Activated T-helper 17 cell treated with anti-CD3 and anti-CD28 coated beads, Interleukin-2, amount 50 U/mL, for 72 hours (primary cell): ENCODE measurements around the gene TTYH2. TPM values are rescaled to one million over a fixed set of nuclear protein-coding genes. Genes with fewer than 3 reads are reported as not detected.
"Not testable (repeated sequence)": the region's sequence is repeated elsewhere in the genome, so short reads cannot be mapped to it uniquely, and the experiment has no call there.

Experiments used
- ATAC-seq: fragments of 150-1000 bp; cut with Tn5 transposase; replicated peaks from 2 replicates; pipeline ENCODE4 v1.10.0; 2021; ENCODE audit warnings: mild to moderate bottlenecking, moderate library complexity
- H3K27ac Mint-ChIP-seq: one replicate; pipeline ENCODE4 v1.8.0; 2022; ENCODE audit warnings: mixed read lengths
- H3K27me3 Mint-ChIP-seq: one replicate; pipeline ENCODE4 v1.8.0; 2022; ENCODE audit warnings: mixed read lengths
- H3K36me3 Mint-ChIP-seq: one replicate; pipeline ENCODE4 v1.8.0; 2022; ENCODE audit warnings: low read depth, mild to moderate bottlenecking, mixed read lengths
- H3K4me1 Mint-ChIP-seq: one replicate; pipeline ENCODE4 v1.8.0; 2022; ENCODE audit warnings: mixed read lengths
- H3K4me3 Mint-ChIP-seq: one replicate; pipeline ENCODE4 v1.8.0; 2022; ENCODE audit warnings: mild to moderate bottlenecking, mixed read lengths
- H3K9me3 Mint-ChIP-seq: one replicate; pipeline ENCODE4 v1.8.0; 2022; ENCODE audit warnings: mixed read lengths
- total RNA-seq, 2 donors: library from RNA; stranded (reverse); gene quantifications; one replicate each; pipeline ENCODE4 v1.2.3, GENCODE V29; 2022

Gene TTYH2
- total RNA-seq, 2 donors from 2014 or later = 2.6 to 13.9 TPM

DNA sequence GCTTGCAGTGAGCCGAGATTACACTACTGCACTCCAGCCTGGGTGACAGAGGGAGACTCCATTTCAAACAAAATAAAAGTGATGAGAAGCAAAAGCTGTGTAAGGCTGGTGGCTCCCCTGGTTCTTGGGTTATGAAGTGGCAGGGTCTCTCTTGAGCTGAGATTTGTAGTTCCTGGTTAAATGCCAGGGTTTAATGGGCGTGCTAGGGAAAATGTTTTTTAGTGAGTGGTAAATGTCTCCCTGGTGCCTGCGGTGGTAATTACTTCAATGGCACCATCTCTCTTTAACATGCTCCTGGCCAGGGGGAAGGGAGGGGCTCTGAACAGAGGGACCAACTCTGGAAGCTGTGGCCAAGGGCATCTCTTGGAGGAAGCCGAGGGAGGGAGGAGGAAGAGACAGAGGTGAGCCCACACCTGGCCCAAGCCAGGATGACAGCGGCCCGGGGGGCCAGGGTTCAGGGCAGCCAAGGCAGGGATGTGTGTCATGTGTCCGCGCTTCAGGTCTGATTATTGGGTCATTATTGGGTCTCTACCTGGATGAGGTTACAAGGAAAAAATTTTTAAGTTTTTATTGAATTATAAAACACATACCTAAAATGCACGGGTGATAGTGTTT is 27.7 kb upstream of the TTYH2 start:
- peaks cover 21% of the 10 kb centered on the region for H3K27me3 Mint-ChIP-seq
- H3K4me1 Mint-ChIP-seq = peaks cover 4% of the 10 kb centered on the region
- no peak overlapping the region for H3K27ac Mint-ChIP-seq
- H3K9me3 Mint-ChIP-seq = peaks cover 5% of the 10 kb centered on the region
- H3K36me3 Mint-ChIP-seq = no peaks in the 10 kb centered on the region
- ATAC-seq = no peak
- no peak overlapping the region for H3K4me3 Mint-ChIP-seq

DNA sequence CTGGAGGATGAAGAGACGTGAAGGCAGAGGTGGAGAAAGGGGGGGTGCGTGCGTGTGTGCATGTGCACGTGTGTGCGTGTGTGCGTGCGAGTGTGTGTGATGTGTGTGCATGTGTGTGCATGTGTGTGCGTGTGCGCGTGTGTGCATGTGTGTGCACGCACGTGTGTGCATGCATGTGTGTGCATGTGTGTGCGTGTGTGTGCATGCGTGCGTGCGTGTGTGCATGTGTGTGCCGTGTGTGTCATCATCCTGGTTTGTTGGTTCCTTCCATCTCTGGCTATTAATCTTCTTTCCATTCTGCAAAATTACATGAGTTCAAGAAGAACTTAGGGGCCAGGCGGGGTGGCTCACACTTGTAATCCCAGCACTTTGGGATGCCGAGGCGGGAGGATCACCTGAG is 26.9 kb upstream of the TTYH2 start:
- peaks cover 5% of the 10 kb centered on the region for H3K9me3 Mint-ChIP-seq
- no peaks in the 10 kb centered on the region for H3K36me3 Mint-ChIP-seq
- no peak for ATAC-seq
- no peak overlapping the region for H3K27ac Mint-ChIP-seq
- H3K4me3 Mint-ChIP-seq = no peak overlapping the region
- H3K4me1 Mint-ChIP-seq = peaks cover 5% of the 10 kb centered on the region
- peaks cover 21% of the 10 kb centered on the region for H3K27me3 Mint-ChIP-seq

DNA sequence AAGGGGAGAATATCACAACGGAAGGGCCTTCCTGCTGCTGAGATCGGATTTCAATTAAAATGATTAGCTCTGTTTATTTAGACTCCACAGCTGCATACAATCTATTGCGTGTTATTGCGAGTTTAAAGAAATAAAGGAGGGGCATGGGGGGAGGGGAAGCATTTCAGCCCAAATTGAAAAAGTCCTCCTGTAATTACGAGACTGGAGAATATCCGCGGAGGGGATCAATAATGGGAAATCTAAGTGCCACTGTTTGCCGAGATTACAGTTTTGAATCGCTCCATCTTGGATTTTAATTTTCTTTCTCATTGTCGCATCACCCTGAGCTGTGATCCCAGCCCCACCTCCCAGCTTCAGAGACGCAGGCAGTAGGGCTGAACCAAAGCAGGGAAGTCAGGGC is 25.6 kb upstream of the TTYH2 start:
- no peaks in the 10 kb centered on the region for H3K36me3 Mint-ChIP-seq
- ATAC-seq = no peak
- peaks cover 21% of the 10 kb centered on the region for H3K27me3 Mint-ChIP-seq
- H3K4me1 Mint-ChIP-seq = peaks cover 5% of the 10 kb centered on the region
- H3K9me3 Mint-ChIP-seq = peaks cover 5% of the 10 kb centered on the region
- no peak overlapping the region for H3K4me3 Mint-ChIP-seq
- no peak overlapping the region for H3K27ac Mint-ChIP-seq

DNA sequence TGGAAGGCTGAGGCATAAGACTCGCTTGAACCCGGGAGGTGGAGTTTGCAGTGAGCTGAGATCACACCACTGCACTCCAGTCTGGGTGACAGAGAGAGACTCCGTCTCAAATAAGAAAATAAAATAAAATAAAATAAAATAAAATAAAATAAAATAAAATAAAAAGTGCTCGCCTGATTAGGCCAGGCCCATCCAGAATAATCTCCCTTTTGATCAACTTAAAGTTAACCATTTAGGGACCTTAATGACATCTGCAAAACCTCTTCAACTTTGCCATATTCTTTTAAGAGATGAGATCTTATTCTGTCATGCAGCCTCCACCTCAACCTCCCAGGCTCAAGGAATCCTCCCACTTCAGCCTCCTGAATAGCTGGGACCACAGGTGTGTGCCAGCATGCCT is 24.7 kb upstream of the TTYH2 start:
- not testable (repeated sequence) for H3K4me3 Mint-ChIP-seq, H3K27ac Mint-ChIP-seq, ATAC-seq, H3K4me1 Mint-ChIP-seq, H3K36me3 Mint-ChIP-seq, H3K9me3 Mint-ChIP-seq
- H3K27me3 Mint-ChIP-seq = peaks cover 16% of the 10 kb centered on the region

DNA sequence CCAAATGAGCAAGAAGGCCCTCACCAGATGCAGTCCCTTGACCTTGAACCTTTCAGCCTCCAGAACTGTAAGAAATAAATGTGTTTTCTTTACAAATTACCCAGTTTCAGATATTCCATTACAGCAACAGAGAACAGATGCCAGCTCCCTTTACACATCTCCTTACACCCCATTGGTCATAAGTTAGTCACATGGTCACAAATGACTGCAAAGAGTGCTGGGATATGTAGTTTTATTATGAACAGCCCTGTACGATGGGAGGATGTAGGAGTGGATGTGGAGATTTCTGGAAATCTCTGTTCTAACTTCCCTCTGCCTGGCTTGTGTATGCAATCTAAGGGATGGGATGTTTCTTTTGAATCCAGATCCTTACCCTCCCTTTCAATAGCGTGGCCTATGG is 23.2 kb upstream of the TTYH2 start:
- no peaks in the 10 kb centered on the region for H3K36me3 Mint-ChIP-seq
- peaks cover 18% of the 10 kb centered on the region for H3K27me3 Mint-ChIP-seq
- H3K9me3 Mint-ChIP-seq = peaks cover 5% of the 10 kb centered on the region
- H3K27ac Mint-ChIP-seq = no peak overlapping the region
- H3K4me3 Mint-ChIP-seq = no peak overlapping the region
- peak; percentile 90 for ATAC-seq
- H3K4me1 Mint-ChIP-seq = peaks cover 9% of the 10 kb centered on the region

DNA sequence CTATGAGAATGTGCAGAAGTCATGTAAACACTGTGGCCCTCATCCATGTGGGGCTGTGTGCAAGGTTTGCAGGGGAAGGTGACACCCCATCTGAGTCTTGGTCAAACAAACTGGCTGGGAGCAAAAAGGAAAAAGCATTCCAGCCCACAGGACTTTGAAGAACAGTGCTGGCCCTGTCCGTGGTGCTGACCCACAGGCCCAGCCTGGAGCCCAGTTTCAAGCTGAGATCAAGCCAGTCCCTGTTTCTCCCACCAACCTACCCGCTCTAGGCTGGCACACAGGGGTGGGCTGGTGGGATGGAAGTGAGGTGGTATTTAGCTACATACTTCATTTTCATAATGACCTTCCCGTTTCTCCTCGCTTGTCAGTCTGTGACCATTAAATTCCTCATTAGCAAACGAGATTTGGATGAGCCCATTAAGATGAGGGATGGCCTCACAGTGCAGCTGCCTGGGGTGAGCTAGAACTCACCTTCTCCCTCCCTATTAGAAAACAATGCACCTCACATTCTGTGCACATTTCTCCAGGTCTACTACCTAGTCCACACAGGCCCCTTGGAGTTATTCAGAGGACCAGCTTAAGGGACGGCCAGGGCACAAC is 22.5 kb upstream of the TTYH2 start:
- ATAC-seq = no peak
- H3K9me3 Mint-ChIP-seq = peaks cover 5% of the 10 kb centered on the region
- no peaks in the 10 kb centered on the region for H3K36me3 Mint-ChIP-seq
- H3K27me3 Mint-ChIP-seq = peaks cover 18% of the 10 kb centered on the region
- no peak overlapping the region for H3K27ac Mint-ChIP-seq
- no peak overlapping the region for H3K4me3 Mint-ChIP-seq
- H3K4me1 Mint-ChIP-seq = peaks cover 9% of the 10 kb centered on the region

DNA sequence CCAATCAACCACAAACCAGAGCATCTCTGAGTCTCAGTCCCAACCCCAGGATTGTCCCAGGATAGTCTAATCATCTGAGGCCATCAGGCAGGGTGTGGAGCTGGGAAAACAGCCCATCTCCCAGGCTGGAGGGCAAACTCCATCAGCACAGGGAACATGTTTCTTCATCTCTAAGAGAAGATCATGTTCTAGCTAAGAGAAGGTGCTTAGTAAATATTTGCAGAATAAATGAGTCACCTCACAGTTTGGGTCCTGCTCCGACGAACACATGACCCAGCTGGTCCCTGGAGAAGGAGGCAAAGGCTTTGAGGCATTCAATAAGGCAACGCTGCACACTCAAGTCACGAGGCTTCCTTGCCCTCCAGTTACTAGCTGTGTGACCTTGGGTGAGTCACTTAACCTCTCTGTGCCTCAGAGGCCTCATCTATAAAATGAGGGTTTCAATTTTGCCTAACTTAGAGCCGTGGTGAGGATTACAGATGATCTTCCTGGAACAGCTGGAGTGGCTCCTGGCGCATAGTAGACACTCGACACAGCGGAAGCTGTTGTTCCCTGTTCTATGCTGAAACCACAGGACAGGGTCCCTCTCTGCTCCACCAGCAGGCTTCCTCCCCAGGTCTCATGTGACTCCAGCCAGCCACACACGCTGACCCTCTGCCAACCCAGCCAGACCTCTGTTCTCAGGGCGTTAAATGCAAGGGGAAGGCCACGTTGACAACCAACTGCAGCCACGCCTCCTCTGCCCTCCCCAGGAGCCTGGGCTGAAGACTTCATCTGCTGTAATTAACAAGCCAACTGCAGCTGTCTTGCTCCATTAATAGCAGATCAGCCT is 20.2 kb upstream of the TTYH2 start:
- no peaks in the 10 kb centered on the region for H3K36me3 Mint-ChIP-seq
- peak; percentile 55 for ATAC-seq
- H3K27me3 Mint-ChIP-seq = peaks cover 11% of the 10 kb centered on the region
- H3K9me3 Mint-ChIP-seq = peaks cover 5% of the 10 kb centered on the region
- H3K4me3 Mint-ChIP-seq = no peak overlapping the region
- no peak overlapping the region for H3K27ac Mint-ChIP-seq
- H3K4me1 Mint-ChIP-seq = peaks cover 9% of the 10 kb centered on the region

DNA sequence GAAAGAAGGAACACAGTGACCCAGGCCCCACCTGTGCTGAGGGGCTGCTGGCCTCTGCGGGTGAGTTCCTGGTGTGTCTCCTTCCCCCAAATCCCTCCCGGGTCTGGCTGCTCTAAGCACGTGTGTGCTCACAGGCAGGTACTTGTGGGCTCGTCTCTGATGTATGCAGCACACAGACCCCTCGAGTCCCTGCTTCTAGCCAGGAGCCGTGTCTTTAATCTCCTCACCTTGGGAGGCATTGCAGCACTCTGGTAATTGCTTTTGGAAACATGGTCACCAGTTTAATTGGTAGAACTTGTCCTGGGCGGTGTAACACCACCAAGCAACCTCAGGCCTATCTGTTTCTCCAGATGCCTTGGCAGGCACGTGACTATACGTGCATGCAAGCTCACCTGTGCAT is 18.7 kb upstream of the TTYH2 start:
- no peak overlapping the region for H3K4me3 Mint-ChIP-seq
- H3K27me3 Mint-ChIP-seq = peaks cover 13% of the 10 kb centered on the region
- no peak overlapping the region for H3K27ac Mint-ChIP-seq
- peaks cover 5% of the 10 kb centered on the region for H3K9me3 Mint-ChIP-seq
- peaks cover 11% of the 10 kb centered on the region for H3K4me1 Mint-ChIP-seq
- ATAC-seq = no peak
- no peaks in the 10 kb centered on the region for H3K36me3 Mint-ChIP-seq

DNA sequence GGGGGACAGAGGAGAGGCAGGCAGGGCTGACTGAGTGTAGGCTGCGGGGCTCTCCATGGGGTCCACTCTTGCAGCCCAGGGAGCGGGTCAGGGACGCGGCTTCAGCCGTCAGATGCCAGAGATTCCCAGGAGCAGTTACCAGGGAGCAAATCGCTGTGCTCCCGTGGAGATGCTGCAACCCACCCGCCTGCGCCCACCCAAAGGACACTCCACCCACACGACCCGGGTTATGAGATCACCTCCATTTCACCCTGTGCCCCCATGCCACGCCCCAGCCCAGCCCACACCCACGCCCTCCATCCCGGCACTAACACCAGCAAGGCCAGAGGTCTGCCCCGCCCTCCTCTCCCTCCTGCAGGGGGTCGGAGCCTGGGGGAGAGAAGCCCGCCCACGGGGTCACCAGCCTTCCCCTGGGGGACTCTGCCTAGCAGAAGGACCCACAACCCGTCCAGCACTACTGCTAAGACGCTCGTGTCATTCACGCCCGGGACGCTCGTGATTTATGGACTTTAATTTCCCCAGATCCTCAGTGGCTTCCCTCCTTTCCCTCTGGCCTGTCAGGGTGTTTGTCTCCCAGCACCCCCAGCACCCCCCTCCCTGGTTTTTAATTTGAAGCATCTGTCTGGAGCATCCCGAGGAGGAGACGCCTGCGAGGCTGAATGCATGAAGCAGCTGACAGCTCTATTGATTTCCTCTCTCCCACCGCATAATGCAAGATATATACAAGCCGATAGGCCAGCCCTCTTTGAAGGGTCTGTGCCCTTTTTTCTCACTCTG is 16.6 kb upstream of the TTYH2 start:
- no peaks in the 10 kb centered on the region for H3K9me3 Mint-ChIP-seq
- H3K36me3 Mint-ChIP-seq = no peaks in the 10 kb centered on the region
- H3K4me3 Mint-ChIP-seq = no peak overlapping the region
- H3K4me1 Mint-ChIP-seq = peaks cover 10% of the 10 kb centered on the region
- peaks cover 15% of the 10 kb centered on the region for H3K27me3 Mint-ChIP-seq
- no peak overlapping the region for H3K27ac Mint-ChIP-seq
- ATAC-seq = no peak

DNA sequence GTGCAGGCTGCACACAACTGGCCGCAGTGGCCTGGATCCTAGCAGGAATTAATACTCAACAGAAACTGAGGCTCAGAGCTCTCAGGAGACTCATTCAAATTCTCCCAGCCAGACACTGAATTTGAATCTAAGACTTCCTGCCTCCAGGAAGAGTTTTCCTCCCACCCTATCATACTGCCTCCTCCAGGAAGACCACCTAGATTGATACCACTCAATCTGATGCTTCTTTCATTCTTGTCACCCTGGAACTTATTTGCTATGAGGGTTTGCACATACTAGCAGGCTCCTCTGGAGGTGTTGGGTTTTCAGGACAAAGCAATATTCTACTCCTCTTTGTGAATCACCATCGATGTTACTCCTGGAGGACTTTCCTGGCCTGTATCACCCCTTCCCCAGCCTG is 15.6 kb upstream of the TTYH2 start:
- Mint-ChIP-seq H3K27me3 (peaks cover 18% of the 10 kb centered on the region), H3K27ac (no peak overlapping the region), H3K36me3 (no peaks in the 10 kb centered on the region), H3K4me3 (no peak overlapping the region), H3K4me1 (peaks cover 10% of the 10 kb centered on the region), H3K9me3 (no peaks in the 10 kb centered on the region)
- ATAC-seq = no peak

DNA sequence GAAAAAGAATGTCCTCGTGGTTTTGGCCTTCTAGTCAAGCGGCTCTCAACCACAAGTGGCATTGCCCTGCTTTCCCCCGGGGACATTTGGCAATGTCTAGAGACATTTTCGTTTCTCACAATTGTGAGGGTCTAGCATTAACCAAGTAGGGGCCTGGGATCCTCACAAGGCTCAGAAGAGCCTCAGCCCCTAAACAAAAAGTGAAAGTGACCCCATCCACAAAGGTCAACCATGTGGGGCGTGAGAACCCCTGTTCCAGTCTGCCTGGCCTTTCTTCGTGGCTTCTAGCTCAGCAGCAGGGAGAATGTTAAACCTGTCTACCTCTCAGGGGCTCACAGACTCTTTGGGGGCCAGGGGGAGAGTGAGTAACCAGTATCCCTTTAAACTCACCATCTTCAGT is 14.7 kb upstream of the TTYH2 start:
- Mint-ChIP-seq H3K9me3 (no peaks in the 10 kb centered on the region), H3K27me3 (peaks cover 18% of the 10 kb centered on the region), H3K36me3 (peaks cover 6% of the 10 kb centered on the region), H3K4me1 (peaks cover 17% of the 10 kb centered on the region), H3K27ac (no peak overlapping the region), H3K4me3 (no peak overlapping the region)
- no peak for ATAC-seq

DNA sequence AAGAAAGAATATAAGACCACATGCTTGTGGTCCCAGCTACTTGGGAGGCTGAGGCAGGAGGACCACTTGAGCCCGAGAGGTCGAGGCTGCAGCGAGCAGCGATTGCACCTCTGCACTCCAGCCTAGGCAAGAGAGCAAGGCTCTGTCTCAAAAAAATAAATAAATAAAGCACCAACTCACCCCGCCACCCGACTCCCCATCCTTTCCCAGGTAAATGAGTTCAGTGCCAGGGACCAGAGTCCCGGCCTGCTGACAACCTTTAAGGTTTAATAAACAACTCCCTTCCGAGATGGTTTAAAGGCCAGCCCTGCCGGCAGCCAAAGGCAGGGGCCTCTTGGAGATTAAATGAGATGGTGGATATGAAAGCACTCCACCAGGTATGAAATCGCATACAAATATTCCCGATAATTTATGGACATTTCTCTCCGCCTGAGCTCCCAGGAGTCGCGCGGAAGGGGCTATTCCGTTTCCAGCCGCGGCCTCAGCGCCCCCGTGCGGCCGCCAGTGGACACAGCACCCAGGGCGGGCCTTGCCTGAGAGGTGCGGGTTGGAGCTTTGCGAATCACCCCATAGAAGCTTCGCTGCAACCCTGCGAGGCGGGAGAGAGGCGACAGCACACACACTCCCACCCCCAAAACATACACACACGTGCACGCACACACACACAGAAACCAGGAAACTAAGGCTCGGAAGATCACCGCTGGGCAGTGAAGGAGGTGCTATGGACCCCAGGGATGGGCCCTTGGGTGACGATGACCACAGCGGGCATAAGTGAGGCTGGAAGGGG is 13.9 kb upstream of the TTYH2 start:
- ATAC-seq = peak; percentile 57
- peaks cover 14% of the 10 kb centered on the region for H3K36me3 Mint-ChIP-seq
- peaks cover 14% of the 10 kb centered on the region for H3K4me1 Mint-ChIP-seq
- peak overlapping the region; percentile 11 for H3K4me3 Mint-ChIP-seq
- no peaks in the 10 kb centered on the region for H3K9me3 Mint-ChIP-seq
- H3K27ac Mint-ChIP-seq = no peak overlapping the region
- peaks cover 16% of the 10 kb centered on the region for H3K27me3 Mint-ChIP-seq

DNA sequence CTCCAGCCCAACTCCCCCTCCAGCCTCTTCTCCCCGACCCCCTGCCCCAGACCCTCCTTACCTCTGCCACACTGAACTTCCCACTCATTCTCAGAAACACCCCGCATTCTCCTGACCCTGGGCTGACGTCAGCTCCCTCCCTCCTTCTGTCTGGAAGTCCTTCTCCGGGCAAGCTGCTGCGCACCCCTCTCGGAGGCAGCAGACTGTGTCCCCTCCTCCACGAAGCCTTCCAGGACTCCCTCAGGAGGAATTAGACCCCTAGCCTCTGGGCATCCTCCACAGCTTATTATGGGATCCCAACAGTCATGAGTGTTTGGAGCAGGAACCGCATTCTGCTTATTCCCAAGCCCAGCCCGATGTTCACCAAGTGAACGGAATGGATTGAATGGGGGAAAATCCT is 13.3 kb upstream of the TTYH2 start:
- Mint-ChIP-seq H3K27me3 (peaks cover 14% of the 10 kb centered on the region), H3K36me3 (peaks cover 20% of the 10 kb centered on the region), H3K9me3 (no peaks in the 10 kb centered on the region), H3K4me1 (peaks cover 16% of the 10 kb centered on the region), H3K4me3 (peak overlapping the region; percentile 11), H3K27ac (no peak overlapping the region)
- ATAC-seq = no peak

DNA sequence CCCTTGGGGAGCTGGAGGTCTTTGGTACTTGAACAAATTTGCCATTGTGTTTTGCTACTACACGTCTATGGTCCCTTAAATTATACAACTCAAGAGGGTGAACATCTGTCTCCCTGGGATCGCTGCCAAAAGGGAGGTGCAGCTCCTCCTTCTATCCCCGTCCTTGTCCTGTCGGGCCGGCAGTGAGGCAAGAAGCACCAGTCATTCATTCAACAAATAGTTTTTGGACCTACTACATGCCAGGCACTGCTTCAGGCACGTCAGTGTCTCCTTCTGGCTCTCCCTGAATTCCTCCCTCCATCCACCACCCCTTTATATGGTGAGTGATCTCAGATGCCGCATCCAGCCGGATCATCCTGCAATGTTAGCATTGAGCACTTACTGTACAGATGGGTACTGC is 12.1 kb upstream of the TTYH2 start:
- Mint-ChIP-seq H3K27me3 (peaks cover 14% of the 10 kb centered on the region), H3K9me3 (no peaks in the 10 kb centered on the region), H3K4me1 (peaks cover 22% of the 10 kb centered on the region), H3K27ac (no peak overlapping the region), H3K36me3 (peaks cover 31% of the 10 kb centered on the region), H3K4me3 (no peak overlapping the region)
- ATAC-seq = no peak
